BLaER1 treated with 17β-estradiol and CSF1 and Interleukin-3, amounts not matched to agents 10 nM and 100 nM (cell line): Measurements from ENCODE around the gene NGEF.
"Not testable (repeated sequence)": the region's sequence is repeated elsewhere in the genome, so short reads cannot be mapped to it uniquely, and the experiment has no call there.

Experiments
- H3K27ac ChIP-seq, 11 experiments: shearing (Covaris generic); formaldehyde crosslinking; 2 replicates each; pipeline ENCODE4 v1.8.1; 2022
- H3K27me3 ChIP-seq, 11 experiments: shearing (Covaris generic); formaldehyde crosslinking; 2 replicates each; pipeline ENCODE4 v1.8.1; 2022
- H3K36me3 ChIP-seq, 11 experiments: shearing (Covaris generic); formaldehyde crosslinking; 2 replicates each; pipeline ENCODE4 v1.8.1; 2022
- H3K4me1 ChIP-seq, 10 experiments: shearing (Covaris generic); formaldehyde crosslinking; 2 replicates each; pipeline ENCODE4 v1.8.1; 2022
- H3K4me2 ChIP-seq, 11 experiments: shearing (Covaris generic); formaldehyde crosslinking; 2 replicates each; pipeline ENCODE4 v1.8.1; 2022
- H3K4me3 ChIP-seq, 10 experiments: shearing (Covaris generic); formaldehyde crosslinking; 2 replicates each; pipeline ENCODE4 v1.8.1; 2022
- H3K9ac ChIP-seq, 11 experiments: shearing (Covaris generic); formaldehyde crosslinking; 2 replicates each; pipeline ENCODE4 v1.8.1; 2022
- H3K9me3 ChIP-seq, 11 experiments: shearing (Covaris generic); formaldehyde crosslinking; replicated peaks in 1 of 11; 2 replicates each; pipeline ENCODE4 v1.8.1; 2022
- H4K20me1 ChIP-seq, 11 experiments: shearing (Covaris generic); formaldehyde crosslinking; 2 replicates each; pipeline ENCODE4 v1.8.1; 2022
- Cebpa-rat ChIP-seq, 11 experiments: shearing (Covaris generic); IDR thresholded peaks; 2 replicates each; pipeline ENCODE4 v1.8.1; 2022

NGEF gene

DNA sequence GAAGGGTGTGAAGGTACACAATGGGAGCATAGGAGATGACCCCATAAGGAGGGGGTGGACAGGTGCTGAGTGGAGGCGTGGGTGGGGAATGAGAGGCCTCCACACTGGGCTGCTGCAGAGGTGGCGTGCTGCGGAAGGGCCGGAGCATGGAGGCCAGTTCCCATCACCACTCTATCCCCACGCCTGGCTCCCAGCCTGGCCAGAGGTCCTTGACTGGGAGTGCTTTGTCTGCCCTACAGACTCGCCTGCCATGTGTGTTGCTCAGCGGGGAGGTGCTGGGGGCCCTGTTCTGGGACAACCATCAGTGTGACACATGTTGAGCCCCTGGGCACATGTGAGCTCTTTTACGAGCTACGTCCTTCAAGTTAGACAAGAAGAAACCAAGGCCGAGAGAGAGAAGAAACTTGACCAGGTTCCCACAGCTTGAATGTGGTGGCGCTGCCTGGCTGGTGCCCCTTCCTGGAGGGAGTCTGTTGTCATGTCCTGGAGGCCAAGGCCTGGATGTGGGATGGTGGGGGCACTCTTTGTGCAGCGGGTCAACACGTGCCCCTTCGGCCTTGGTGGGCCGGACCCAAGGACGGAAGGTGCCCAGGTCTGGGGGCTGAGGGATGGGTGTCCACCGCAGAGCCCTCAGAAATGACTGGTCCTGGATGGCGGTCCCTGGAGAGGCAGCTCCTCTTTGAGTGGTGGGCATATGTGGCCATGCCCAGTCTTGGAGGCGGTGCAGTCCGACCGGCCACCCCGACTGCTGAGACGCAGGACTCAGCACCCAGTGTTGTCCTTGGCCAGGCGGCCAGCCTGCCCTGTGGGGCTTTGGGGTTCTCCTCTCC, 45.9 kb upstream of the NGEF start:
- Histone ChIP-seq H4K20me1 (peaks cover 16 to 36% (median 31%) of the 10 kb centered on the region in 11 experiments), H3K9me3 (no peaks in the 10 kb centered on the region), H3K36me3 (peaks cover 0 to 21% (median 11%) of the 10 kb centered on the region in 11 experiments; a peak in 18 of 22 replicates), H3K4me3 (peak overlapping the region in 6 of 10 experiments; percentile 78 to 98 (median 90); a peak in 9 of 20 replicates), H3K9ac (peak overlapping the region; percentile 85 to 96 (median 90)), H3K4me2 (peak overlapping the region; percentile 86 to 100 (median 98)), H3K4me1 (peaks cover 33 to 44% (median 39%) of the 10 kb centered on the region in 10 experiments), H3K27me3 (no peaks in the 10 kb centered on the region), H3K27ac (peak overlapping the region; percentile 84 to 99 (median 94))
- TF ChIP-seq Cebpa-rat (IDR thresholded peaks at IDR 0.05) = no peak

GRCh38 chr2:233056961-233057605, 44.0 kb upstream of the NGEF start:
- Histone ChIP-seq H3K4me1 (peaks cover 14 to 25% (median 21%) of the 10 kb centered on the region in 10 experiments), H3K4me3 (no peak overlapping the region), H3K27me3 (no peaks in the 10 kb centered on the region), H3K9ac (no peak overlapping the region), H4K20me1 (peaks cover 0 to 17% (median 12%) of the 10 kb centered on the region in 11 experiments; a peak in 21 of 22 replicates), H3K4me2 (no peak overlapping the region), H3K27ac (no peak overlapping the region), H3K36me3 (peaks cover 0 to 8% (median 0%) of the 10 kb centered on the region in 11 experiments; a peak in 2 of 22 replicates), H3K9me3 (no peaks in the 10 kb centered on the region)
- no peak for TF ChIP-seq Cebpa-rat (IDR thresholded peaks at IDR 0.05)

DNA sequence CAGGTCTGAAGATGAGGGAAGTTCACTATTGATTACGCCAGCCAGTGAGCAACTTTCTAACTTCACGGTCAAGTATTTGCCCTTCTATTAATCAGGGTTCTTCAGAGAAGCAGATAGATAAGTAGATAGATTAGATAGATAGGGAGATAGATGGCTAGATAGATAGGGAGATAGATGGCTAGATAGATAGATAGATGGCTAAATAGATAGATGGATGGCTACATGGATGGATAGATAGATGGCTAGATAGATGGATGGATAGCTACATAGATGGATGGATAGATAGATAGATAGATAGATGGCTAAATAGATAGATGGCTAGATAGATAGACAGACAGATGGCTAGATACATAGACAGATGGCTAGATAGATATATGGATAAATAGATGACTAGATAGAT, 42.3 kb upstream of the NGEF start:
- Histone ChIP-seq H3K4me1 (peaks cover 13 to 18% (median 15%) of the 10 kb centered on the region in 10 experiments), H3K9me3 (no peaks in the 10 kb centered on the region), H3K27ac (no peak overlapping the region), H3K27me3 (no peaks in the 10 kb centered on the region), H3K4me2 (no peak overlapping the region), H3K36me3 (no peaks in the 10 kb centered on the region), H3K9ac (no peak overlapping the region), H3K4me3 (no peak overlapping the region), H4K20me1 (no peaks in the 10 kb centered on the region; a peak in 1 of 22 replicates)
- no peak for TF ChIP-seq Cebpa-rat (IDR thresholded peaks at IDR 0.05)

DNA sequence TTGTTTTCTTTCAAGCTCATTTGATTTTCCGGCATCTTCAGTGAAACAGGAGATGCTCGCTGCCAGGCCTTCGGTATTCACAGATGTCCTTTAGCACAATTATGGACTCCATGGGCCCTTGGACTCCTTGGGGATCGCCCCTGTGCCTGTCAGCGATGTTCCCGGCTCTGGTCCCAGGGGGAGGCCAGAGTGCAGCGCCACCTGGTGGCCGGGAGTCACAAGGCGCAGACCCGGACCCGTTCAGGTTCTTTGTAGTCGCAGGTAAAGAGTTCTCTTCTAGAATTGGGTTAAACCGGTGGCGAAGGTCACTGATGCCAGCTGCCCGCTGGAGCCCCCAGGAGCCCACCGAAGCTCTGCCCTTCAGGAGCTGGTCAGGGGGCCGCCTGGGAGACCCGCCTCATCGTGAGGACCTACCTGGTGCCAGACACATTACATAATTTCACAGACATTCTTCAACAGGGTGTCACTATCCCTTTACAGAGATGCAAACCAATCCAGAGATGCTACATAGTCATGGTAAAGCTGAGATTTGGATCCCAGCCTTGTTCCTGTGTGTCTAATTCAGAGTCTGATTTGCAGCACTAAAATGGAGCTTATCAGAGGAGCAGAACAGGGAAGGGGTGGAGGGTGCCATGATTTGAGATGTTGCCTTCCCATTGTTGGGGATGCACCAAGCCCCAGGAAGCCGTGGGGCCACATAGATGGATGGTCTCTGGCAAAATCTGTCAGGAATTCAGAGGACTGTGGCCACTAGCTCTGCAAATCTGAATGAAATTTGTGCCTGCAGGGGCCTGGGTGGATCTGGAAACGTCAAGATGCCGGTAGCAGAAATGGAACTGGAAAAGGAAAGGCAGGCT, 41.1 kb upstream of the NGEF start:
- TF ChIP-seq Cebpa-rat (IDR thresholded peaks at IDR 0.05) = no peak
- peak overlapping the region in 1 of 11 experiments; percentile 22; a peak in 1 of 22 replicates for H3K4me2 ChIP-seq
- no peaks in the 10 kb centered on the region for H3K9me3 ChIP-seq
- no peaks in the 10 kb centered on the region for H3K27me3 ChIP-seq
- no peak overlapping the region for H3K27ac ChIP-seq
- peak overlapping the region in 1 of 11 experiments; percentile 25; a peak in 1 of 22 replicates for H3K9ac ChIP-seq
- H3K4me3 ChIP-seq = no peak overlapping the region
- H4K20me1 ChIP-seq = no peaks in the 10 kb centered on the region
- no peaks in the 10 kb centered on the region for H3K36me3 ChIP-seq
- H3K4me1 ChIP-seq = peaks cover 6 to 10% (median 7%) of the 10 kb centered on the region in 10 experiments

GRCh38 chr2:233052517-233052916, 39.5 kb upstream of the NGEF start:
- not testable (repeated sequence) for H3K27me3 ChIP-seq, H3K27ac ChIP-seq, H3K9me3 ChIP-seq, H3K4me3 ChIP-seq, H4K20me1 ChIP-seq, H3K4me1 ChIP-seq, H3K36me3 ChIP-seq, H3K9ac ChIP-seq, H3K4me2 ChIP-seq

GRCh38 chr2:233051241-233052149, 38.4 kb upstream of the NGEF start:
- Histone ChIP-seq H3K9ac (no peak overlapping the region), H3K9me3 (no peaks in the 10 kb centered on the region), H4K20me1 (no peaks in the 10 kb centered on the region), H3K4me1 (peaks cover 0 to 7% (median 0%) of the 10 kb centered on the region in 10 experiments; a peak in 4 of 20 replicates), H3K4me2 (no peak overlapping the region), H3K27me3 (no peaks in the 10 kb centered on the region), H3K4me3 (no peak overlapping the region), H3K27ac (no peak overlapping the region), H3K36me3 (no peaks in the 10 kb centered on the region)
- TF ChIP-seq Cebpa-rat (IDR thresholded peaks at IDR 0.05) = no peak

DNA sequence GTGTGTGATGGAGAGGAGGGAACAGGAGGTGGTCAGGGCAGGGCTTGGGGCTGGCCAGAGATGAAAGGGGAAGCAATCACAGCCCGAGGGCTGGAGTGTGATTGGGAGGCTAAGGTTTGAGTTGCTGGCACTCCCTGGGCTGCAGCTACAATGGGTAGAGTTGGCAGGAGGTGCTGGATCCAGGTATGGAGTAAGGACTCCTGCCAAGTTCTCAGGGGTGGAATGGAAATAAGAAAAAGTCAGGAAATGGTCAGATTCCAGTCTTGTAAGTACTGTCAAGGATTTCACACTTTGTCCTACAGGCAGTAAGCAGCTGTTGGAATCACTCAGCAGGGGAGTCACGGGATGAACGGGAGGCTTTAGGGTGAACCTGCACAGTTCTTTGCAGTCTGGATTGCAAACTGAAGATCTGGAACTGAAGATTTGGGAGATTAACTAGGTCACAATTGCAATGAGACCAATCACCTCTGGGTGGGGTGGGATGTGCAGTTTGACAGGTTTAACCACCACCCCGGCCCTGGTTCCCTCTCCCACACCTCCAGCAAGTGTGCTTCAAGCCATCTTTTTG, 36.2 kb upstream of the NGEF start:
- H3K27ac ChIP-seq = no peak overlapping the region
- H3K4me2 ChIP-seq = no peak overlapping the region
- no peak overlapping the region for H3K9ac ChIP-seq
- H4K20me1 ChIP-seq = no peaks in the 10 kb centered on the region
- H3K4me3 ChIP-seq = no peak overlapping the region
- TF ChIP-seq Cebpa-rat (IDR thresholded peaks at IDR 0.05) = no peak
- H3K4me1 ChIP-seq = peaks cover 0 to 7% (median 0%) of the 10 kb centered on the region in 10 experiments; a peak in 4 of 20 replicates
- no peaks in the 10 kb centered on the region for H3K36me3 ChIP-seq
- no peaks in the 10 kb centered on the region for H3K27me3 ChIP-seq
- H3K9me3 ChIP-seq = no peaks in the 10 kb centered on the region
